ENCODE results near the gene DIP2B. TPM values are rescaled to one million over a fixed set of nuclear protein-coding genes. Genes with fewer than 3 reads are reported as not detected.

Gene DIP2B
- total RNA-seq, 4 donors from 2014 or later = 68.6 to 97.2 (median 73.7) TPM

DNA sequence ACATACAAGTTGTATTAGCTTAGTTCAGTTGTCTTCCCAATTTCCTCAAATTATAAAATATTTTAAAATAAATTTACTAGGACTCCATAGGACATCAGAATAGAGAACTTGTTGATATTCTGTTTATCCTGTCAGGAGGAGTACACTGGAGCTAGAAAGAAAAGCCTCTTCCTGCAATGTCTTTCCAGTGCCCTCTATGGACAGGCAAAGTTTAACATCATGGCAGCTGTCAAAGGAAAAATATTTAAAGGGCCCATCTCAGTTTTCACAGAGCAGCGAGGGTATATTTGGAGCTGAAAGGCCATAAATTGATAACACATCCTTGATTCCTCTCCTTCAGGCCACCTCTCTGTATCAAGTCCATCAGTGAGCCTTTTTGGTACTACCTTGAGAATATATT, 19.0 kb downstream of the DIP2B start:
- Histone ChIP-seq H3K36me3 (peaks cover 3% of the 10 kb centered on the region), H3K9me3 (no peaks in the 10 kb centered on the region), H3K27ac (no peak overlapping the region), H3K27me3 (no peaks in the 10 kb centered on the region), H3K4me3 (no peak overlapping the region), H3K4me1 (peaks cover 23% of the 10 kb centered on the region)
- TF ChIP-seq, protein P1, sequence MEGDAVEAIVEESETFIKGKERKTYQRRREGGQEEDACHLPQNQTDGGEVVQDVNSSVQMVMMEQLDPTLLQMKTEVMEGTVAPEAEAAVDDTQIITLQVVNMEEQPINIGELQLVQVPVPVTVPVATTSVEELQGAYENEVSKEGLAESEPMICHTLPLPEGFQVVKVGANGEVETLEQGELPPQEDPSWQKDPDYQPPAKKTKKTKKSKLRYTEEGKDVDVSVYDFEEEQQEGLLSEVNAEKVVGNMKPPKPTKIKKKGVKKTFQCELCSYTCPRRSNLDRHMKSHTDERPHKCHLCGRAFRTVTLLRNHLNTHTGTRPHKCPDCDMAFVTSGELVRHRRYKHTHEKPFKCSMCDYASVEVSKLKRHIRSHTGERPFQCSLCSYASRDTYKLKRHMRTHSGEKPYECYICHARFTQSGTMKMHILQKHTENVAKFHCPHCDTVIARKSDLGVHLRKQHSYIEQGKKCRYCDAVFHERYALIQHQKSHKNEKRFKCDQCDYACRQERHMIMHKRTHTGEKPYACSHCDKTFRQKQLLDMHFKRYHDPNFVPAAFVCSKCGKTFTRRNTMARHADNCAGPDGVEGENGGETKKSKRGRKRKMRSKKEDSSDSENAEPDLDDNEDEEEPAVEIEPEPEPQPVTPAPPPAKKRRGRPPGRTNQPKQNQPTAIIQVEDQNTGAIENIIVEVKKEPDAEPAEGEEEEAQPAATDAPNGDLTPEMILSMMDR (IDR thresholded peaks at IDR 0.05) = no peak
- TF ChIP-seq POLR2A (IDR thresholded peaks at IDR 0.05) (no peak), POLR2AphosphoS5 (IDR thresholded peaks at IDR 0.05) (no peak), EP300 (IDR thresholded peaks at IDR 0.05) (no peak)
- no peak for DNase-seq (ENCODE audit: low spot score in 2 of 2)
- 100% methylated on average over 1 of the region's 1 CpG for WGBS

DNA sequence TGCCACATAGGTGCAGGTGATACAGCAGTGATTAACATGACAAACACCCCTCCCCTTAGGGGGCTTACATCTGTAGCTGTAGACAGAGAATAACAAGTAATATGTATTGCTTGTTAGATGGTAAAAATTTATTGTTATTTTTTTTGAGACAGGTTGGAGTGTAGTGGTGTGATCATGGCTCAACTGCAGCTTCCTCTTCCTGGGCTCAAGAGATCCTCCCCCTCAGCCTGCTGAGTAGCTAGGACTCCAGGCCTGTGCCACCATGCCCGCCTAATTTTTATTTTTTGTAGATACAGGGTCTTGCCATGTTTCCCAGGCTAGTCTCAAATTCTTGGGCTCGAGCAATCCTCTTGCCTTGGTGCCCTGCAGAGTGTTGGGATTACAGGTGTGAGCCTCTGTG, 19.8 kb downstream of the DIP2B start:
- no peaks in the 10 kb centered on the region for H3K9me3 ChIP-seq
- no peak overlapping the region for H3K4me3 ChIP-seq
- no peaks in the 10 kb centered on the region for H3K27me3 ChIP-seq
- DNase-seq (ENCODE audit: low spot score in 2 of 2) = no peak
- peaks cover 3% of the 10 kb centered on the region for H3K36me3 ChIP-seq
- peaks cover 17% of the 10 kb centered on the region for H3K4me1 ChIP-seq
- WGBS = 100% methylated on average over 2 of the region's 2 CpGs
- H3K27ac ChIP-seq = no peak overlapping the region
- TF ChIP-seq POLR2A (IDR thresholded peaks at IDR 0.05) (no peak), EP300 (IDR thresholded peaks at IDR 0.05) (no peak), POLR2AphosphoS5 (IDR thresholded peaks at IDR 0.05) (no peak)
- TF ChIP-seq, protein P1 (IDR thresholded peaks at IDR 0.05) = no peak

DNA sequence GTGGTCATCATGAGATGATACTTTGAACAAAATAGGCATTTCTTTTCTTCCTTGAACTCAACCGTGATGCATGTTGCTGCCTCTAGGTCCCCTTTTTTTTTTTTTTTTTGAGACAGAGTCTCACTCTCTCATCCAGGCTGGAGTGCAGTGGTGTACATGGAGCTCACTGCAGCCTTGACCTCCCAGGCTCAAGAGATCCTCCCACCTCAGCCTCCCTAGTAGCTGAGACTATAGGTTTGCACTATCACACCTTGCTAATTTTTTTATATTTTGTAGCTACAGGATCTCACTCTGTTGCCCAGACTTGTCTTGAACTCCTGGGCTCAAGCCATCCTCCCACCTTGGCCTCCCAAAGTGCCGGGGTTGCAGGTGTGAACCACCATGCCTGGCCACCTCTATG, 20.6 kb downstream of the DIP2B start:
- WGBS = 84% methylated on average over 2 of the region's 2 CpGs
- no peak overlapping the region for H3K27ac ChIP-seq
- peaks cover 3% of the 10 kb centered on the region for H3K36me3 ChIP-seq
- TF ChIP-seq, protein P1 (IDR thresholded peaks at IDR 0.05) = no peak
- no peak for TF ChIP-seq EP300 (IDR thresholded peaks at IDR 0.05)
- TF ChIP-seq POLR2AphosphoS5 (IDR thresholded peaks at IDR 0.05) = no peak
- TF ChIP-seq POLR2A (IDR thresholded peaks at IDR 0.05) = no peak
- no peaks in the 10 kb centered on the region for H3K27me3 ChIP-seq
- no peak for DNase-seq (ENCODE audit: low spot score in 2 of 2)
- H3K9me3 ChIP-seq = no peaks in the 10 kb centered on the region
- peaks cover 17% of the 10 kb centered on the region for H3K4me1 ChIP-seq
- H3K4me3 ChIP-seq = no peak overlapping the region

DNA sequence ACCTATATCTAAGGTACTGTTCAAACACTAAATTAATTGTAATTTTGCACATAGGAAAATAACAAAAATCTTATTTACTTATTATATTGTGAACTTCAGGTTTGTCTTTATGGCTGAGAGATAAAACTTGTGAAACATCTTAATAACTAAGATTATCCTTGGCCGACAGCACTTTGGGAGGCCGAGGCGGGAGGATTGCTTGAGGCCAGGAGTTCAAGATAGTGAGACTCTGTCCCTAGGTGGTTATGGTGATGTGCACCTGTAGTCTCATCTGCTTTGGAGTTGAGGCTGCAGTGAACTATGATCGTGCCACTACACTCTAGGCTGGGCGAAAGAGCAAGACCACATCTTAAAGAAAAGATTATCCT, 22.6 kb downstream of the DIP2B start:
- TF ChIP-seq EP300 (IDR thresholded peaks at IDR 0.05) (no peak), POLR2AphosphoS5 (IDR thresholded peaks at IDR 0.05) (no peak), POLR2A (IDR thresholded peaks at IDR 0.05) (no peak)
- TF ChIP-seq, protein P1 (IDR thresholded peaks at IDR 0.05) = no peak
- 99% methylated on average over 5 of the region's 5 CpGs for WGBS
- Histone ChIP-seq H3K4me1 (peaks cover 20% of the 10 kb centered on the region), H3K36me3 (peaks cover 3% of the 10 kb centered on the region), H3K27me3 (no peaks in the 10 kb centered on the region), H3K9me3 (no peaks in the 10 kb centered on the region), H3K27ac (no peak overlapping the region), H3K4me3 (no peak overlapping the region)
- no peak for DNase-seq (ENCODE audit: low spot score in 2 of 2)

DNA sequence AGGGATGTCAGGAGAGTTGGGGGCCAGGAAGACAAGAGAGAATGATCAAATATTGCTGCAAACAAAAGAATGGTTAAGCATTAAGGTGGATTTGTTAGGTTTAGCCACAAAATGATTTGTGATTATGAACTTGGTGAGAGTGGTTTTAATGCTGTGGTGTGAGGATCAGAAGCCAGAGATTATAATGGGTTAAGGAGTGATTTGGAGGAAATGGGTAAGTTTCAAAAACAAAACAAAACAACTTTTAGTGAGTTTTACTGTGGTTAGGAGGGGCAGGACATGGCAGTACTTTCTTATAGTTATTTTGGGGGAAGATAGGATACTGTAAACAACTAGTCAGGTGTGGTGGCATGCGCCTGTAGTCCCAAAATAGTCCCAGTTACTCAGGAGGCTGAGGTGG, 24.0 kb downstream of the DIP2B start:
- no peak for TF ChIP-seq EP300 (IDR thresholded peaks at IDR 0.05)
- no peak for TF ChIP-seq POLR2AphosphoS5 (IDR thresholded peaks at IDR 0.05)
- TF ChIP-seq, protein P1 (IDR thresholded peaks at IDR 0.05) = no peak
- no peak for TF ChIP-seq POLR2A (IDR thresholded peaks at IDR 0.05)
- H3K27me3 ChIP-seq = no peaks in the 10 kb centered on the region
- WGBS = 96% methylated on average over 1 of the region's 1 CpG

More for the DNA sequence above, 24.0 kb downstream of the DIP2B start:
- peaks cover 34% of the 10 kb centered on the region for H3K4me1 ChIP-seq
- no peak overlapping the region for H3K27ac ChIP-seq
- DNase-seq (ENCODE audit: low spot score in 2 of 2) = no peak
- H3K36me3 ChIP-seq = peaks cover 3% of the 10 kb centered on the region
- H3K9me3 ChIP-seq = no peaks in the 10 kb centered on the region
- no peak overlapping the region for H3K4me3 ChIP-seq

Measured in suprapubic skin (tissue), 4 donors.